SU-DHL-6 (cell line): ENCODE results near the gene SLC25A25.

Source experiments
- EZH2phosphoT487 ChIP-seq: fragments of 200-600 bp; sonication (generic), shearing (Covaris generic); conservative IDR thresholded peaks from 2 replicates; pipeline ENCODE4 v1.6.1; 2018; ENCODE audit warnings: mild to moderate bottlenecking, antibody characterized with exemption, low read length, moderate library complexity, mixed read lengths
- TF ChIP-seq, protein P1 (sequence below): fragments of 200-600 bp; sonication (generic); IDR thresholded peaks from one replicate; pipeline ENCODE4 v1.5.1; 2017; ENCODE audit warnings: antibody characterized with exemption, mild to moderate bottlenecking, low read length, moderate library complexity; ENCODE audit not compliant: insufficient read depth, poor library complexity, severe bottlenecking

DNA sequence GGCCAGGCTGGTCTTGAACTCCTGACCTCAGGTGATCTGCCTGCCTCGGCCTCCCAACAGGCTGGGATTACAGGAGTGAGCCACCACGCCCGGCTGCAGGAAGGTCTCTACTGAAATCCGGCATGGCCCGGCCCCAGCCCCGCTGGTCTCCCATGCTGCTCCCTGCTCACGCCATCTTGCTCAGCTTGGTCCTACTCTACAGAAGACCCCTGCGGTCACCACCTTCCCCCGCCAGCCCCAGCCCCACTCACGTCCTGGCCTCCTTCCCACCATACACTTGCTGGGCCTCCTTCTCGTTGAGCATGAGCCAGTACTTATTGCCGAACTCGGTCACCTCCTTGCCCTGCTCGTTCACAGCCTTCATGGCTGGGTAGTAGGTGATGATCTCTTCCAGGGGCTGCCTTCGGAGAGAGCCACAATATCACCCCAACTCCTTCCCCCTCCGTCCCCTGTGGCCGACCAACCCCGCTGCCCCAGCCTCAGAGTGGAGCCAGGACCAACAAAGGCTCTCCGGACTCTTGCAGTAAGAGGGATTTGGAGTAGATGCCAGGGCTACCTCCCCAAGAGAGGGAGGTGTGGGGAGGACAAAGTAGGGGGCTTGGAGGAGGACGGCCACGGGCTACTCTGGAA is 55.5 kb downstream of the SLC25A25 start:
- TF ChIP-seq, protein P1, sequence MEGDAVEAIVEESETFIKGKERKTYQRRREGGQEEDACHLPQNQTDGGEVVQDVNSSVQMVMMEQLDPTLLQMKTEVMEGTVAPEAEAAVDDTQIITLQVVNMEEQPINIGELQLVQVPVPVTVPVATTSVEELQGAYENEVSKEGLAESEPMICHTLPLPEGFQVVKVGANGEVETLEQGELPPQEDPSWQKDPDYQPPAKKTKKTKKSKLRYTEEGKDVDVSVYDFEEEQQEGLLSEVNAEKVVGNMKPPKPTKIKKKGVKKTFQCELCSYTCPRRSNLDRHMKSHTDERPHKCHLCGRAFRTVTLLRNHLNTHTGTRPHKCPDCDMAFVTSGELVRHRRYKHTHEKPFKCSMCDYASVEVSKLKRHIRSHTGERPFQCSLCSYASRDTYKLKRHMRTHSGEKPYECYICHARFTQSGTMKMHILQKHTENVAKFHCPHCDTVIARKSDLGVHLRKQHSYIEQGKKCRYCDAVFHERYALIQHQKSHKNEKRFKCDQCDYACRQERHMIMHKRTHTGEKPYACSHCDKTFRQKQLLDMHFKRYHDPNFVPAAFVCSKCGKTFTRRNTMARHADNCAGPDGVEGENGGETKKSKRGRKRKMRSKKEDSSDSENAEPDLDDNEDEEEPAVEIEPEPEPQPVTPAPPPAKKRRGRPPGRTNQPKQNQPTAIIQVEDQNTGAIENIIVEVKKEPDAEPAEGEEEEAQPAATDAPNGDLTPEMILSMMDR: no peak
- no peak for TF ChIP-seq EZH2phosphoT487
